Ovary (tissue), 3 donors: ENCODE data around the gene CDK10.

Experiments used
- EP300 ChIP-seq: sonication (generic); formaldehyde crosslinking; IDR thresholded peaks from one replicate; pipeline ENCODE4 v1.6.1; 2017; ENCODE audit warnings: antibody characterized with exemption
- TF ChIP-seq, protein P1 (sequence below), 3 donors: fragments of 450-650 bp in 2 of 3; fragments of 200-600 bp in 1 of 3; IDR thresholded peaks; one replicate each; pipeline versions ENCODE4 v1.5.1 to v1.8.0; 2016 to 2022; ENCODE audit warnings: antibody characterized with exemption in 3 of 3, mild to moderate bottlenecking in 1 of 3
- donor health status: DM: no; HTN: no; CAD: no.

DNA sequence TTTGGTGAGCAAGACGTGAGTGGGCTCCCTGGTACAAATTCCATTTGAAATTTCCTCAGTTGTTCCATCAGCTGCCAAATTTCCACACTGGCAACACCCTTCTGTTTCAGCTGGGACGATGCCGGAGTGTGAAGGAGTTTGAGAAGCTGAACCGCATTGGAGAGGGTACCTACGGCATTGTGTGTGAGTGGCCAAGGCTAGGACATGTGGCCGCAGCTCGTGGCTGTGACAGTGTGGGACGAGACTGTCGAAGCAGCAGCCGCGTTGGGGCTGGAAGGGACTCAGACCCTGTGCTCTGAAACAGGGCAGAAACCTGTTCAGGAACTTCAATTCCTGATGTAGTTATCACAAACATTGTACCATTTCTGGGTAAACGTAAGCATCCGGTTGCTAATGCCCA lies 2.7 kb downstream of the CDK10 start:
- TF ChIP-seq, protein P1, sequence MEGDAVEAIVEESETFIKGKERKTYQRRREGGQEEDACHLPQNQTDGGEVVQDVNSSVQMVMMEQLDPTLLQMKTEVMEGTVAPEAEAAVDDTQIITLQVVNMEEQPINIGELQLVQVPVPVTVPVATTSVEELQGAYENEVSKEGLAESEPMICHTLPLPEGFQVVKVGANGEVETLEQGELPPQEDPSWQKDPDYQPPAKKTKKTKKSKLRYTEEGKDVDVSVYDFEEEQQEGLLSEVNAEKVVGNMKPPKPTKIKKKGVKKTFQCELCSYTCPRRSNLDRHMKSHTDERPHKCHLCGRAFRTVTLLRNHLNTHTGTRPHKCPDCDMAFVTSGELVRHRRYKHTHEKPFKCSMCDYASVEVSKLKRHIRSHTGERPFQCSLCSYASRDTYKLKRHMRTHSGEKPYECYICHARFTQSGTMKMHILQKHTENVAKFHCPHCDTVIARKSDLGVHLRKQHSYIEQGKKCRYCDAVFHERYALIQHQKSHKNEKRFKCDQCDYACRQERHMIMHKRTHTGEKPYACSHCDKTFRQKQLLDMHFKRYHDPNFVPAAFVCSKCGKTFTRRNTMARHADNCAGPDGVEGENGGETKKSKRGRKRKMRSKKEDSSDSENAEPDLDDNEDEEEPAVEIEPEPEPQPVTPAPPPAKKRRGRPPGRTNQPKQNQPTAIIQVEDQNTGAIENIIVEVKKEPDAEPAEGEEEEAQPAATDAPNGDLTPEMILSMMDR (IDR thresholded peaks at IDR 0.05) = no peak
- no peak for TF ChIP-seq EP300
